Osteocyte (in vitro differentiated cells): ENCODE results near the gene CCNB3. TPM values are rescaled to one million over a fixed set of nuclear protein-coding genes. Genes with fewer than 3 reads are reported as not detected.

ENCODE experiments used
- DNase-seq: peaks from one replicate; pipeline ENCODE4 v3.0.0; 2021; ENCODE audit warnings: mixed read lengths; ENCODE audit not compliant: unreplicated experiment; ENCODE audit errors: extremely low spot score
- H3K27ac Mint-ChIP-seq: one replicate; pipeline ENCODE4 v1.8.0; 2021; ENCODE audit warnings: mild to moderate bottlenecking, mixed read lengths; ENCODE audit not compliant: unreplicated experiment
- H3K27me3 Mint-ChIP-seq: one replicate; pipeline ENCODE4 v1.8.0; 2021; ENCODE audit warnings: mixed read lengths; ENCODE audit not compliant: unreplicated experiment
- H3K36me3 Mint-ChIP-seq: one replicate; pipeline ENCODE4 v1.8.0; 2021; ENCODE audit warnings: mixed read lengths; ENCODE audit not compliant: unreplicated experiment
- H3K4me1 Mint-ChIP-seq: one replicate; pipeline ENCODE4 v1.8.0; 2021; ENCODE audit warnings: mixed read lengths; ENCODE audit not compliant: unreplicated experiment
- H3K4me3 Mint-ChIP-seq: one replicate; pipeline ENCODE4 v1.8.0; 2021; ENCODE audit warnings: mild to moderate bottlenecking, moderate library complexity, mixed read lengths; ENCODE audit not compliant: unreplicated experiment
- H3K9me3 Mint-ChIP-seq: one replicate; pipeline ENCODE4 v1.8.0; 2021; ENCODE audit warnings: mixed read lengths; ENCODE audit not compliant: unreplicated experiment
- CTCF ChIP-seq: fragments of 200-600 bp; sonication (generic); IDR thresholded peaks from 2 replicates; pipeline ENCODE4 v1.5.0; 2021; ENCODE audit warnings: antibody characterized with exemption, mild to moderate bottlenecking, moderate library complexity
- long read RNA-seq: library from polyadenylated mRNA; unstranded; transcript quantifications from one replicate; pipeline ENCODE4 v2.0.0, GENCODE V29; 2021
- total RNA-seq: library from RNA; stranded (reverse); gene quantifications from 2 replicates; pipeline ENCODE4 v1.2.1, GENCODE V29; 2021

The CCNB3 gene
- total RNA-seq: 0.48 and 1.4 TPM in 2 replicates
- long read RNA-seq, full-length matches to known transcripts: 1 of 4 reads
- long read RNA-seq, partial matches to known transcripts: 3 of 4 reads
- long read RNA-seq, other reads (novel, unspliced or antisense): 0 of 4 reads

- no peaks in the 10 kb centered on the region for H3K9me3 Mint-ChIP-seq
- DNase-seq: no peak
- TF ChIP-seq CTCF: peak; percentile 66
- peak within 1 kb of the TSS; percentile 61 for H3K27ac Mint-ChIP-seq
- H3K4me3 Mint-ChIP-seq: peak within 1 kb of the TSS; percentile 72
- H3K27me3 Mint-ChIP-seq: no peaks in the 10 kb centered on the region
- peaks cover 9% of the 10 kb centered on the region for H3K4me1 Mint-ChIP-seq
- H3K36me3 Mint-ChIP-seq: no peaks in the 10 kb centered on the region
These were observed at the start of gene CCNB3 for GRCh38 chrX:50204364-50204899. Gene CCNB3 (plus strand): TSS chrX:50204765. CDS start chrX:50285164, 80,399 bp downstream.

GRCh38 chrX:50157545-50158135, 46.9 kb upstream of the CCNB3 start:
- no peak for DNase-seq
- peaks cover 20% of the 10 kb centered on the region for H3K9me3 Mint-ChIP-seq
- H3K36me3 Mint-ChIP-seq: no peaks in the 10 kb centered on the region
- no peaks in the 10 kb centered on the region for H3K27me3 Mint-ChIP-seq
- H3K4me3 Mint-ChIP-seq: no peak overlapping the region
- H3K4me1 Mint-ChIP-seq: no peaks in the 10 kb centered on the region
- no peak overlapping the region for H3K27ac Mint-ChIP-seq
- no peak for TF ChIP-seq CTCF

- H3K27ac Mint-ChIP-seq: no peak overlapping the region
- H3K4me1 Mint-ChIP-seq: no peaks in the 10 kb centered on the region
- no peak overlapping the region for H3K4me3 Mint-ChIP-seq
- H3K9me3 Mint-ChIP-seq: peaks cover 19% of the 10 kb centered on the region
- H3K27me3 Mint-ChIP-seq: no peaks in the 10 kb centered on the region
- H3K36me3 Mint-ChIP-seq: no peaks in the 10 kb centered on the region
- DNase-seq: no peak
- TF ChIP-seq CTCF: no peak
These were observed 46.0 kb upstream of the CCNB3 start for GRCh38 chrX:50158593-50158992.

GRCh38 chrX:50161127-50161526, 43.4 kb upstream of the CCNB3 start:
- no peak for TF ChIP-seq CTCF
- DNase-seq: no peak
- Mint-ChIP-seq H3K9me3 (peaks cover 8% of the 10 kb centered on the region), H3K36me3 (no peaks in the 10 kb centered on the region), H3K27ac (no peak overlapping the region), H3K27me3 (no peaks in the 10 kb centered on the region), H3K4me3 (no peak overlapping the region), H3K4me1 (no peaks in the 10 kb centered on the region)

- Mint-ChIP-seq H3K27ac (no peak overlapping the region), H3K4me3 (no peak overlapping the region), H3K9me3 (peaks cover 13% of the 10 kb centered on the region), H3K36me3 (no peaks in the 10 kb centered on the region), H3K27me3 (no peaks in the 10 kb centered on the region), H3K4me1 (no peaks in the 10 kb centered on the region)
- no peak for DNase-seq
- TF ChIP-seq CTCF: no peak
These were observed 38.8 kb upstream of the CCNB3 start for GRCh38 chrX:50165727-50166126.
